Kasumi-1 (cell line): ENCODE measurements around the gene PRELP.

ENCODE experiments used
- DNase-seq, 2 experiments: peaks; one replicate each; lab custom pipeline; 2025; lab: John Stamatoyannopoulos, UW

PRELP gene

GRCh38 chr1:203478231-203478630, 2.6 kb downstream of the PRELP start:
- no peak for DNase-seq

- no peak for DNase-seq
Observed at GRCh38 chr1:203478986-203479385, 3.4 kb downstream of the PRELP start.

GRCh38 chr1:203479646-203480045, 4.0 kb downstream of the PRELP start:
- DNase-seq, result no peak

GRCh38 chr1:203480084-203480483, 4.5 kb downstream of the PRELP start:
- no peak for DNase-seq

- DNase-seq, result no peak
Observed at GRCh38 chr1:203480525-203481084, 5.0 kb downstream of the PRELP start.

- no peak for DNase-seq
Observed at GRCh38 chr1:203481196-203481595, 5.6 kb downstream of the PRELP start.

GRCh38 chr1:203486618-203487370, 11.2 kb downstream of the PRELP start:
- no peak for DNase-seq

GRCh38 chr1:203488539-203488938, 12.9 kb downstream of the PRELP start:
- no peak for DNase-seq

- no peak for DNase-seq
Observed at GRCh38 chr1:203490607-203491006, 15.0 kb downstream of the PRELP start.

- DNase-seq, result no peak
Observed at GRCh38 chr1:203491664-203492063, 16.1 kb downstream of the PRELP start.

GRCh38 chr1:203492082-203492747, 16.6 kb downstream of the PRELP start:
- DNase-seq, result no peak

GRCh38 chr1:203492748-203493130, 17.1 kb downstream of the PRELP start:
- DNase-seq, result no peak

GRCh38 chr1:203493901-203494300, 18.3 kb downstream of the PRELP start, which contains the start of gene OPTC:
OPTC (plus strand) TSS chr1:203494153; CDS start chr1:203496006, 1,853 bp downstream.
- DNase-seq, result no peak

GRCh38 chr1:203495845-203496244, 20.2 kb downstream of the PRELP start:
- DNase-seq, result no peak

- no peak for DNase-seq
Observed at GRCh38 chr1:203497269-203497777, 21.7 kb downstream of the PRELP start.

- DNase-seq, result no peak
Observed at GRCh38 chr1:203499643-203500278, 24.2 kb downstream of the PRELP start.

GRCh38 chr1:203500279-203500678, 24.7 kb downstream of the PRELP start:
- DNase-seq, result no peak

- no peak for DNase-seq
Observed at GRCh38 chr1:203503836-203504235, 28.2 kb downstream of the PRELP start.

GRCh38 chr1:203504400-203505250, 29.0 kb downstream of the PRELP start:
- DNase-seq, result peak; percentile 58 to 72

GRCh38 chr1:203505526-203506204, 30.1 kb downstream of the PRELP start:
- no peak for DNase-seq
